ENCODE data around the gene HDDC3.

- TF ChIP-seq, protein P1, sequence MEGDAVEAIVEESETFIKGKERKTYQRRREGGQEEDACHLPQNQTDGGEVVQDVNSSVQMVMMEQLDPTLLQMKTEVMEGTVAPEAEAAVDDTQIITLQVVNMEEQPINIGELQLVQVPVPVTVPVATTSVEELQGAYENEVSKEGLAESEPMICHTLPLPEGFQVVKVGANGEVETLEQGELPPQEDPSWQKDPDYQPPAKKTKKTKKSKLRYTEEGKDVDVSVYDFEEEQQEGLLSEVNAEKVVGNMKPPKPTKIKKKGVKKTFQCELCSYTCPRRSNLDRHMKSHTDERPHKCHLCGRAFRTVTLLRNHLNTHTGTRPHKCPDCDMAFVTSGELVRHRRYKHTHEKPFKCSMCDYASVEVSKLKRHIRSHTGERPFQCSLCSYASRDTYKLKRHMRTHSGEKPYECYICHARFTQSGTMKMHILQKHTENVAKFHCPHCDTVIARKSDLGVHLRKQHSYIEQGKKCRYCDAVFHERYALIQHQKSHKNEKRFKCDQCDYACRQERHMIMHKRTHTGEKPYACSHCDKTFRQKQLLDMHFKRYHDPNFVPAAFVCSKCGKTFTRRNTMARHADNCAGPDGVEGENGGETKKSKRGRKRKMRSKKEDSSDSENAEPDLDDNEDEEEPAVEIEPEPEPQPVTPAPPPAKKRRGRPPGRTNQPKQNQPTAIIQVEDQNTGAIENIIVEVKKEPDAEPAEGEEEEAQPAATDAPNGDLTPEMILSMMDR (IDR thresholded peaks at IDR 0.05), result no peak
- TF ChIP-seq POLR2A (IDR thresholded peaks at IDR 0.05), result no peak
Observed at GRCh38 chr15:90970274-90970673, 37.9 kb upstream of the HDDC3 start.

All from heart left ventricle (tissue), 13 donors.